ENCODE measurements around the gene HYAL2.

Gene HYAL2

DNA sequence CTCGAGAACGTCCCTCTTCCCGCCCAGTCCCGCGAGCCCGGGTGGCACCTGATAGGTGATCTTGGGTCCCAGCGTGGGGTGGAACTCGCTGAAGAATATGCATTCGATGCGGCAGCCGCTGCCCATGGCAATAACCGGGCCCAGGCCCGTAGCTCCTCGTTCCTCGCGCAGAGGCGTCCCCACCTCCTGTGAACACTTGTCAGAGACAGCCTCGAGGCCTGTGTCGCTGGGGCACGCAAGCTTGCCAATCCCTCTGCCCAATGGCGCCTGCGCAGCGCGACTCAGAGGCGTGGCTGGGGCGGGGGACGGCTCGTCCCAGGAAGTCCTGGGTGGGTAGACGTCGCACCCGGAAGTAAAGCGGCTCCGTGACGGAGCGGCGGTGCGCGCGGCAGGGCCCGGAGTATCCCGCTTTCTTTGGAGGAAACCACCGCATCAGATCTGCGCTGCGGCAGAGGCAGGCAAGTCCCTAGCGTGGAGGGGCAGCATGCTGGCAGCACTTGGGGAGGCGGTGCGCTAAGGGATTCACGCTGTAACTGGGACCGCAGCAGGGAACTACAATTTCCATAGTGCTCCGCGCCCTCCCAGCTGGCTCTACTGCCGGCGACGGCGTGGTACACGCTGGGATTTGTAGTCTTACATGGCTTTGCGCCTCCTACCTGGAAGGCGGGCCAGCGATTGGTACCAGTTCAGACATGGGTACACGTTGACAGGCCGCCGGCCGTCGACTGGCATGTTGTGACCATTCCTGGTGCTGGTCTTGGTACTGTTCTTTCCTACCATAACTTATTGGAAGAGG, 28.2 kb upstream of the HYAL2 start, which contains the start of the genes CYB561D2 and NPRL2:
Gene CYB561D2, plus strand, starts transcription at position 336 of the 796 bp plus-strand sequence. CDS start 572 bp downstream, outside the sequence.
Gene NPRL2, minus strand, starts transcription at position 249 of the 796 bp plus-strand sequence. Its CDS starts 123 bp downstream, at position 126.
- DNase-seq (ENCODE audit: low spot score) = peak; percentile 94

DNA sequence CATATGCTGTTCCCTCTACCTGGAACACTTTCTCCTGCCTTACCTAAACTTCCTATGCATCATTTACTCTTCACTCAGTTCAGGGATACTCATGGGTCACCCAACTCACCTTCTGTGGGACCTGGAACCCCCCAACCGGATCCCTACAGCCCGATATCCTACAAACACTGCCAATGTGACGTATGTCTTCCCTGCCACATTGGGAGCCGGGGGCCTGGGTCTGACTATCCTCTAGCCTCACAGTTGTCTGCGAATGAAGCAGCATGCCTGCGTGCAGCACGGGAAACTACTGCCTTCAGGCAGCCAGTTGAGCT, 27.6 kb upstream of the HYAL2 start:
- no peak for DNase-seq (ENCODE audit: low spot score)

DNA sequence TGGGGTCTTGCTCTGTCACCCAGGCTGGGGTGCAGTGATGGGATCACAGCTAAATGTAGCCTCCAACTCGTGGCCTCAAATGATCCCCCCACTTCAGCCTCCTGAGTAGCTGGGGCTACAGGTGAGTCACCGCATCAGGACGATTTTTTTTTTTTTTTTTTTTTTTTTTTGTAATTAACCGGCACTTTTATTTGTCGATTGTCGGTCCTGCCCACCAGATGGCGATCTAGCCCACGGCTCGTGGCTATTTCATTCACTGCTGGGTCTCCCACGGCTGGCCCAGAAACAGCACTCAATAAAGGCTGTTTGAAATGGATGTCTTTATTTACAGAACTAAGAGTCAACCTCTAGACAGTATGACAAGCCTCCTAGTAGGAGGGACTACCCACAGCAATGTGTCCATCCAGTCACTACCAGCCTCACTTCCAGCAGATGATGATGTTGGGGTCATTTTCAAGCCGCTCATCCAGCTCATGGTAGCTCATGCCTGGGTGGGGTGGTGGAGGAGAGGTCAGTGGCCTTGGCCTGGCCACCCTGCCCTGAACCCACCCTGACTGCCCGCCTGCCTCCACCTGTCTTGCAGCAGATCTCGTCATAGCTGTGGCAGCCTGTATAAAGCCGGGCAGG, 24.8 kb upstream of the HYAL2 start:
- peak; percentile 83 for DNase-seq (ENCODE audit: low spot score)

DNA sequence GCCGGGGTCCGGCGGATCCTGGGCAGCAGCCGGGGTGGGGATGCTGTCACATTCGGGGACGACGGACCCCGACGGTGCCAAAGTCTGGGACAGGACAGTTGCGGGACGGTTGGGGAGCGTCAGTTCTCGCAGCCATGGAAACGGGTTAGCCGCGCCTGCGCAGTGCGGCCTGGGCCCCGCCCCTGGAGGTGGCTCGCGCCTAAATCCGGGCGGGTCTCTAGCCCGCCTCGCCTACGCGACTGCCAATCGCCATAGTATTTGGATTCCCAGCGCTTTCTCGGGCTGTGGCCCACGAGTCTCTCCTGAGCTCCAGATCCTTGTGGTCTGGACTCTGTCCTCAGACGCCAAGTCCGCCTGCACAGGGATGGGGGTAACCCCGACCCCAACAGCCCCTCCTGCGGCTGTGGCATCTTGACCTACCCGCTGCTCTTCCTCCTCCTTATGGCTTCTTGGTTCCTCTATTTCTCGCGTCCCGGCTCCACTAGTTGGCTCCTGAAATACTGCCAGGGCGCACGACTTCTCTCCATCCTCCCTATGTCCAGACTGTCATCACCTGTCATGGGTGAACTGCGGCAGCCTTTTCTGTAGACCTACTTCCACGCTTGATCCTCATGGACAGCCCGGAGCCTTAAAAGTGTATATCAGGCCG, 23.2 kb upstream of the HYAL2 start, which contains the start of gene ZMYND10:
Gene ZMYND10, minus strand, starts transcription at position 147 of the 649 bp plus-strand sequence. CDS start 153 bp downstream, outside the sequence.
- DNase-seq (ENCODE audit: low spot score) = peak; percentile 80

DNA sequence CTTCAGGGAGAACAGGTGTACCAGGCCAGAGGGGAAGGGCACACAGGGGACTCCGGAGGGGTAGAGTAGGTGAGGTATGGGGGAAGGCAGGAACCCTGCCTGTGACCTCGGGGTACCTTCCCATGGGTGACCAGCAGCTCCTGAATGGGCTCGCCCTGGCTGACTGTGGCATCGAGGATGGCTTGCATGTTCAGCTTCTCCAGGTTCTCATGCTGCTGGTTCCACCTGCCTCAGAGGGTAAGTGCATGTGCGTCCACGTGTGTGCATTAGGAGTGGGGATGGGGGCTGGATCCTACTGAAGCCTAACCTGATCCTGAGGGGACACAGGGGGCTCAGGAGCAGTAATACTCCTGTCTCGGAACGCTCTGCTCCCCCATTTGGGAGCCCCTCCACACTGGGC, 22.5 kb upstream of the HYAL2 start:
- DNase-seq (ENCODE audit: low spot score) = no peak

DNA sequence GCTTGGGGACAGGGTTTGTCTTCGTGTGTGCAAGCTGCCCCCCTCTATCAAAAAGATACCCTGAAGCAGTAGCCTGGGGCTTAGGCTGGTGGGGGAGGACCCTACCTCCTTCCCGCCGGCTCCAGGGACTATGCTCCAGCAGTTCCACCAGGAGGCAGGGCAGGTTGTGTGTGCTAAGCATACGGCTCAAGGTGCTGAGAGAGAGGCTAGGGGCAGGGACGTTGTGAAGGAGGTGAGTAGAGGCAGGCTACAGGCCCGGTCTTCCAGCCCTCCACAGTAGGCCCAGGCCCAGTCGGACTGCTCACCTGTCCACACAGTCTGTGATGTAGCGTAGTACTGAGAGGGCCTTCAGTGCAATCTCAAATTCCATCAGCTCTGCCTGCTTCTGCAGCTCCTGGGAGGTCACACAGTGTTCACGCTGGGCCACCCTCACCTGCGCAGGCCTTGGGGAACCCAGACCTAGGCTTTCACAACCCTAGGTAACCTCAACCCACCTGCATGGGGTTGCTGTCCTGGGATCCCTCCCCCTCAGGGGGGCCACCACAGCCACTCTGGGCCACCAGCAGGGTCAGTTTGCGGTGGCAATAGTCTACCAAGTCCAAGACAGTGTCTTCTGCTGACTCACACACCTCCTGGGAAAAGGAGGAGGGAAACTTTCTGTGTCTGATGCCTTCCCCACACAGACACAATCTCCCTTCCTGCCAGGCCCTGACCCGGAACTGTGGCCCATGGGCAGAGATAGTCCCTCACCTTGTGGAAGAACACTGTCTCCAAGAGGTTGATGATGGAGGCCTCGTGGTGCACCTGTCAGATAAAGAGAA, 20.5 kb upstream of the HYAL2 start:
- DNase-seq (ENCODE audit: low spot score) = no peak

DNA sequence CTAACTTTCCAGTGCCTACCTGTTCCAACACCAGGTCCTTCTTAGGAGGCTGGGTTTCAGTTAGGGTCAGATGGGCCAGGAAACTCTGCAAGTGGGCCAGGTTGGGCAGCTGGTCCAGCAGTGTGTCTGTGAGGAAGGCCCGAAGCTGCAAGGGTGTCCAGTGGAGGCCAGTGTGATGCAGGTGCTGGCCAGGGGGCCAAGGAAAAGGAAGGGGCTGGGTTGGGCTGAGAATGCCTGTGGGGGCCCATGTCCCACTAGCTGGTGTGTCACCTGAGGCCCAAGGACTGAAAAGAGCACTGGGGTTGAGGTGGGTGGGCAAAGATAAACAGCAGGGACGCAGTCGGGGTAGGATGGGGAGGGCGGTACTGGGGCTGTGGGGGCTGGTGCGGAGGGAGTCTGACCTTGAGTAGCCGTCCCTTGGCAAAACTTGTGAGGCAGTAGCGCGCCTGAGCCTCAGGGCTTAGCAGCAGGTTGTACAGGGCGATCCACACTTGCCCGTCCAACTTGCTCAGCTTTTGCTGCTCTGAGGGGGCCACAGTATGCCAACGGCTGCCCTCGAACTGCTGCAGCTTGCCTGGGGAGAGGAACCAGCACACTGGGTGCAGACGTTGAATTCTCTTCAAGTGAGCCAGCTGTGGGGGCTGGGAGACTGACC, 19.6 kb upstream of the HYAL2 start:
- DNase-seq (ENCODE audit: low spot score) = no peak

DNA sequence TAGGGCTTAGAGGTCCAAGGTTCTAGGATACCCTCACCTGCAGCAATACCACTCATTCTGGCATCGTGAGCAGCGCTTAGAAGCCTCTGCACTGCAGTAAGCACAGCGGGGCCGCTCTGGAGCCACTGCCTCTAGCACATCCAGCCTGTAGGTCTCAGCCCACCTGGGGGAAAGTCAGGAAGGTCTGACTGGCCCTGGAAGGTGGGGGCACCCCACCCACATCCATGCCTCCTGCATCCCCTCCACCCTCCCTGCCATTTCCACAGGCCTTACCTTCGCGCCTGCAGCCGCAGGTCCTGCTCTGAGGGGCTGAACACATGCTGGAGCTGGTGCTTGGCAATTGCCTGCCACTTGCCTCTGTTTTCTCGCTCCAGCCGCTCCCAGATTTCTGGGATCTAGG, 19.0 kb upstream of the HYAL2 start:
- no peak for DNase-seq (ENCODE audit: low spot score)

DNA sequence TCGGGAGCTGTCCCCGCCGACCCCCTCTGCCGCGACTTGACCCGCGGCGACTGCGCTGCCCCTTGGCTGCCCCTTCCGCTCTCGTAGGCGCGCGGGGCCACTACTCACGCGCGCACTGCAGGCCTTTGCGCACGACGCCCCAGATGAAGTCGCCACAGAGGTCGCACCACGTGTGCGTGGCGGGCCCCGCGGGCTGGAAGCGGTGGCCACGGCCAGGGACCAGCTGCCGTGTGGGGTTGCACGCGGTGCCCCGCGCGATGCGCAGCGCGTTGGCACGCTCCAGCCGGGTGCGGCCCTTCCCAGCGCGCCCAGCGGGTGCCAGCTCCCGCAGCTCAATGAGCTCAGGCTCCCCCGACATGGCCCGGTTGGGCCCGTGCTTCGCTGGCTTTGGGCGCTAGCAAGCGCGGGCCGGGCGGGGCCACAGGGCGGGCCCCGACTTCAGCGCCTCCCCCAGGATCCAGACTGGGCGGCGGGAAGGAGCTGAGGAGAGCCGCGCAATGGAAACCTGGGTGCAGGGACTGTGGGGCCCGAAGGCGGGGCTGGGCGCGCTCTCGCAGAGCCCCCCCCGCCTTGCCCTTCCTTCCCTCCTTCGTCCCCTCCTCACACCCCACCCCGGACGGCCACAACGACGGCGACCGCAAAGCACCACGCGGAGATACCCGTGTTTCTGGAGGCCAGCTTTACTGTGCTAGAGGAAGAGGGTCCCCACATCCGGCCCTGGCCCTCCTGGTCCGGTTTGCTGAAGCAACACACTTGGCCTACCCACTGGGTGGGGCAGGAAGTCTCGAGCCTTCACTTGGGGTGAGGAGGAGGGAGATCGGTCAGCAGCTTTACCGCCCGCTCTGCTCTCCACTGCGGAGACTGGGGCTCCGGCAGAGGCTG, 18.1 kb upstream of the HYAL2 start, which contains the start of gene RASSF1:
Gene RASSF1, minus strand, starts transcription at position 389 of the 882 bp plus-strand sequence. Its CDS starts 31 bp downstream, at position 358.
- peak; percentile 77 for DNase-seq (ENCODE audit: low spot score)

DNA sequence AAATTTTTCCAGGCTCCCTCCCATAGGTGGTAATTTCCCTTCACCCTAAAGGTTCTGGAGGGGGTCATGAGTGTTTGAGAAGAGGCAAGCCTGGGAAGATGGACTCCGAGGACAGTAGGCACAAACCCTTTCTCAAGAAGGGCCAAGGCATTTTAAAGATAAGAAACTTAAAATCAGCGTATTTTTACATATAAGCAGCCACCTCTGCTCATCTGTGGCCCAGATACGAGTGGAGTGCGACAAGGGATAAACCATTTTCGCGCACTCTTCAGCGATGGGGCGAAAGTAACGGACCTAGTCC, 17.6 kb upstream of the HYAL2 start:
- peak; percentile 32 for DNase-seq (ENCODE audit: low spot score)

DNA sequence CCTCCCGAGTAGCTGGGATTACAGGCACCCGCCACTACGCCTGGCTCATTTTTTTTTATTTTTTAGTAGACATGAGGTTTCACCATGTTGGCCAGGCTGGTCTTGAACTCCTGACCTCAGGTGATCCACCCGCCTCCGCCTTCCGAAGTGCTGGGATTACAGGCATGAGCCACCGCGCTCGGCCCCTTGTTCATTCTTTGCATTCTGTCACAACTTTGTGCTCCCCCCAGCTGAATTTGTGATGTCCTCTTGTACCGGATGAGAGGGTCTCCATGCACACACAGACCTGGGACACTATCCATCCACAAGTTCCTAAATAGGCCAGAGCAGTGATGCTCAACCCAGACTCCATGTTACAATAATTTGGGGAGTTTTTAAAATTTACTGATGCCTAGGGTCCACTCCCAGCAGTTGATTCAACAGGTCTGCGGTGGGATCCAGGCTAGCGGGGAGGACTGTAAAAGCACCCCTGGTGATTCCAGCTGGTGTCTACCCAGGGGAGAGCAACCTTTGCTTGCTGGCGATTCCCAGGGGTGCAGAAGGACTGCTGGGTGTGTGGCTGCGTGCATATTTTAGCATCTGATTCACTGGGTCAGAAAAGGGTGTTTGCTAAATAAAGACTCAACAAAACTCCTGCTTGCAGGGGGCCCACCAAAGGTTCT, 17.1 kb upstream of the HYAL2 start:
- DNase-seq (ENCODE audit: low spot score) = no peak

DNA sequence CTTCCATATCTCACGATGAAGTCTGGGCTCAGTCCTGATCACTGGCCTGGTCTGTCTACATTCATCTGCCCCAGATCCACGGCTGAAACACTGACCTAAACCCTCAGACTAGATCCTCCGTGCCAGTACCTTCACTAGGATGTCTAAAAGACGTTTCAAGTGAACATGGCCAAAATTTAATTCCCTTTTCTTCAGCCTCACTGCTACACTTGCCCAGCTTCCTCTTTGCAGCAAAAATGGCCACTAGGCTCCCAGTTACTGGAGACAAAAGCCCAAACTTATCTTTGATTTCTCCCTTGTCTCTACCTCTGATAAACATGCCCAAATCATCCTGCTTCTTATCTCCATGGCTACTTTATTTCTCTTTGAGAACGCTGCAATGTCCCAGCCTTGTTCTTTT, 16.4 kb upstream of the HYAL2 start:
- DNase-seq (ENCODE audit: low spot score) = no peak

DNA sequence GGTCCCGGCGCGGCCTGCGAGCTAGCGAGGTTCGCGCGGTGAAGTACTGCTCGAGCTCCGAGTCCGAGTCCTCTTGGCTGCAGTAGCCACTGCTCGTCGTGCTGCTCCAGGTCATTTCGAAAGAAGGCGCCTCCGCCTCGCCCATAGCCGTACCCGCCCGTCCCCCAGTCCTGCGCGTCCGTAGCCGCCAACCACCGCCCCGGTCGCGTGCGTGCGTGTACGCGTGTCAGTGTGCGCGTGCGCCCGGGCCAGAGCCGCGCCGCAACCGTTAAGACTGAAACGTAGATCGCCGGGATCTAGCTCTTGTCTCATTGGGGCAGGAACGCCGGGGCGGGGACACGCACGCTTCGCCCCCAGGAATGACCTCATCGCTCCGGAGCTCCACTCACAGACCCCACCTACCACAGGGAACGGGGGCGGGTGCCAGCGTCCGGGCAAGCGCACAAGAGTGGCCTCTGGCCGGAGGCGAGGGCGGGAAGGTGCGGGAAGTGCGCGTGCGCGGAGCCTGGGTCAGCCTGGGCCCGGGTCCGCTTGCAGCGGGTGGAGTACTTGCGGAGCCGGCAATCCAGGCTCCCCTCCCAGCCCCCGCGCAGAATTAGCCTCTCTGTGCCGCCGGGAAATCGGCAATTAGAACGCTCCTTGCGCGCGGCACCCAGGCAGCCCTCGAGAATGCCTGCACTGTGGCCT, 14.8 kb upstream of the HYAL2 start:
- DNase-seq (ENCODE audit: low spot score) = peak; percentile 91

DNA sequence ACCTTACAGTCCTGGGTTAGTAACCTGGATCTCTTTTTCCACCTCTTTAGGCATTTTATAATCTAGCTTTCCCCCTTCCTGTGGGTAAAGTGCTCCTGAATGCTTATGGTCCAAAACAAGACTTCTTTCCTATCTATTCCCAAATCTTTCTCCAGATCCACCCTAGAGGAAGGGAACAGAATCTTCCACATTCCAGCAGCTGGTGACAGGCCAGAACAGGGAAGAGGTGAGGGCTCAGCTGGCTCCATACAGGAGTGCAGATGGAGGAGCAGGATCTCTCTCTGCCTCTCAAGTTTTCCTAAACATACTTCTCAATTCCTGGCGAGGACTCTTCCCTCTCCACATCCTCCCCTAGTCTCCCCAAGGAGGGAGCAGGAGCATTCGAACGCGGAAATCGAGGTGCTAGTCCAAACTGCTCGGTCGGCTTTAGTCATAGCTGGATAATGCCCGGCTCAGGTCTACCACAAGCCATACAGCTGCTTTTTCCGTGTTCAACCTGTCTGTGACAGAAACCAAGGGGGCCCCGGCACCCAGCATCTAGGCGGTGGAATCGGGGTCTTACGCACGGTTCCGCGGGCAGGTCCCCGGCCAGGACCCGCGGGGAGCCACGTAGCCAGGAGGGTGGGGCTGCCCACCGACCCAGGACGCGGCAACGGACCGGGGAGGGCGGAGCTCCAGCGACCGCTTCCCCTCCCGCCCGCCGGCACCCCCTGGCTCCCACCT, 14.1 kb upstream of the HYAL2 start:
- no peak for DNase-seq (ENCODE audit: low spot score)

DNA sequence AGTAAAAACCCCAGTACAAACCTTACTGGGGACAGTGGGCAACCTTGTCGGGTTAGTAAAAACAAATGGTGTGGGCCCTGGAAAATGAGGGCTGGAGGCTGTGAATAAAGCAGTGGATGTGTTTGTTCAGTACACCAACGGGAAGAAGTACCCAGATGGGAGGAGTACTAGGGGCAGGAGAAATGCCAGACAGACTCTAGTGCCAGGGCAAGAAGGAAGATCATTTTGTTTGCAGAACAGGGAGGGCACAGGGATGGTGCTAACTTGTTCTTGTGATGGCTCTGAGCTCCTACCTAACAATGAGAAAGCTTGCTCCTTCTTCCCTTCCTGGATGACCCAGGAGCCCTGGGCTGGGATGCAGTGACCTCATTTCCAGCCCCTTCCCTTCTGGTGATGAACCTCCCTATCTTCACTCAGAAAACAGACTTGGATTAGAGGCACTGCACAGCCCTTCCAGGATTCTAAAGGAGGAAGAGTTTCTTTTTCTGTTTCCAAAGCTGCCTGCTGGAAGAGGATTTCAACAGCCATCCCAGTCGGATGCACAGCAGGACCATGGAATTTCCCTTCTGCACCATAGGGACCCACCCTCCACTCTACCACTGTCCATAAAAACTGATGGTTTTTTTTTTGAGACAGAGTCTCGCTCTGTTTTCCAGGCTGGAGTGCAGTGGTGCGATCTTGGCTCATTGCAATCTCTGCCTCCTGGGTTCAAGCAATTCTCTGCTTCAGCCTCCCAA, 12.0 kb upstream of the HYAL2 start:
- no peak for DNase-seq (ENCODE audit: low spot score)

DNA sequence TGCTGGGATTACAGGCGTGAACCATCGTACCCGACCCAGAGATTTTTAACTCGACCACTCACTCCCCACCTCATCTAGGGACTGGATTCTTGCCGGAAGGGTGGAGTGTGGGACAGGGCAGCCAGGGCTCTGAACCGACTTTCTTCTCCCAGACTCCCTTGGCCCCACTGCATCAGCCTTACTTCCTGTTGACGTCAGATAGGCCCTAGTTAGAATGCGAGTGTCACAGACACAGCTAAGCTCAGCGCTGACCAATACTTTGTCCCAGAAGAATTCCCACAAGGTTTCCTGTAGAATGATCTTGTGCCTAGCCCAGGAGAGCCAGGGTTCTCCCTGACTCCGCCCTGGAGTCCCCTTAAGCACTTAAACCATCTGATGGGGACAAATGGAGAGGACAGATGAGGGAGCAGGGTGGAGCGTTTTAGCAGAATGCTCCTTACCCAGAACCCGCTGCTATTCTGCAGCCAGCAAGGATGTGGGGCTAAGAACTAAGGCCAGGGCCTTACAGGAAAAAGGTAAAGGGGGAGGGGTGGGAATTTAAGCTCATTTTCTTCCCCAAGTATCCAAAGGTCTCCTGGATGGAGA, 11.3 kb upstream of the HYAL2 start:
- no peak for DNase-seq (ENCODE audit: low spot score)

DNA sequence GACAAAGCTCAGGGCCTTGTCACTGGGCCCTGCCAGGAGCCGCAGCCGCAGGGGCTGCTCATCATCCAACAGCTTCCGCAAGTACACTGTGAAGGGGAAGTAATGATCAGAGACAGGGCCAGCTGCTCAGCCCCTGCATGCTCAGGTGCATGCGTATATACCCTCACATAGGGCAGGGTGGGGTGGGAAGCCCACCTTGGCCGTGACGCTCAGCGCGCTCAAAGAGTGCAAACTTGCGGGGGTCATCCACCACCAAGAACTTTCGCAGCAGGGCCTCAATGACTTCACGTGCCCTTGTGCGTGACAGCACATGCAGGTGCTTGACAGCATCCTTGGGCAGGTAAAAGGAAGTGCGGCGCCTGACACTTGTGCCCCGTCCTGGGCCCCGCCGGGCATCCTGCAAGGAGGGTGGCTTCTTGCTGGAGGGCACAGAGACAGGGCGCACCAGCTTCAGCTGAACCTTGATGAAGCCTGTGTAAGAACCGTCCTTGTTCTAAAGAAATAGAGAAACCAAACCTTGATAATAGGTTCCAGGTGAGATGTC, 8.9 kb upstream of the HYAL2 start:
- DNase-seq (ENCODE audit: low spot score) = no peak

Data from hematopoietic multipotent progenitor cell treated with erythropoietin and hydrocortisone succinate and interleukin-3 and kit ligand, for 15 days (in vitro differentiated cells).